ENCODE measurements around the gene DMPK.

The DMPK gene

GRCh38 chr19:45782162-45782691 is at the start of gene DMPK:
Gene DMPK (minus strand): TSS chr19:45782490. CDS start chr19:45782352, 138 bp downstream.
- Mint-ChIP-seq H3K27me3 (peaks cover 12% of the 10 kb centered on the region), H3K9me3 (no peaks in the 10 kb centered on the region), H3K4me3 (no peak within 1 kb of the TSS)

GRCh38 chr19:45828945-45829344 is 46.7 kb upstream of the DMPK start:
- Mint-ChIP-seq H3K4me1 (peaks cover 3% of the 10 kb centered on the region), H3K4me3 (no peak overlapping the region), H3K9me3 (no peaks in the 10 kb centered on the region), H3K36me3 (peaks cover 17% of the 10 kb centered on the region), H3K27me3 (no peaks in the 10 kb centered on the region), H3K27ac (peak overlapping the region; percentile 41)

More at GRCh38 chr19:45782162-45782691, at the start of gene DMPK:
- peaks cover 8% of the 10 kb centered on the region for H3K36me3 Mint-ChIP-seq
- peaks cover 19% of the 10 kb centered on the region for H3K4me1 Mint-ChIP-seq
- H3K27ac Mint-ChIP-seq = no peak within 1 kb of the TSS

GRCh38 chr19:45828523-45828922 is 46.2 kb upstream of the DMPK start:
- Mint-ChIP-seq H3K9me3 (no peaks in the 10 kb centered on the region), H3K27me3 (no peaks in the 10 kb centered on the region), H3K36me3 (peaks cover 17% of the 10 kb centered on the region), H3K4me1 (peaks cover 3% of the 10 kb centered on the region), H3K27ac (no peak overlapping the region), H3K4me3 (no peak overlapping the region)

- Mint-ChIP-seq H3K27me3 (no peaks in the 10 kb centered on the region), H3K4me1 (peaks cover 3% of the 10 kb centered on the region), H3K27ac (no peak overlapping the region), H3K36me3 (peaks cover 17% of the 10 kb centered on the region), H3K4me3 (no peak overlapping the region), H3K9me3 (no peaks in the 10 kb centered on the region)
Observed at GRCh38 chr19:45827459-45828093, 45.3 kb upstream of the DMPK start.

GRCh38 chr19:45826934-45827333 is 44.6 kb upstream of the DMPK start:
- Mint-ChIP-seq H3K4me3 (no peak overlapping the region), H3K9me3 (no peaks in the 10 kb centered on the region), H3K36me3 (peaks cover 17% of the 10 kb centered on the region)

GRCh38 chr19:45825917-45826893 is 43.9 kb upstream of the DMPK start:
- Mint-ChIP-seq H3K27me3 (no peaks in the 10 kb centered on the region), H3K9me3 (no peaks in the 10 kb centered on the region), H3K4me3 (no peak overlapping the region), H3K27ac (no peak overlapping the region), H3K36me3 (peaks cover 15% of the 10 kb centered on the region), H3K4me1 (peaks cover 3% of the 10 kb centered on the region)

More at GRCh38 chr19:45826934-45827333, 44.6 kb upstream of the DMPK start:
- no peaks in the 10 kb centered on the region for H3K27me3 Mint-ChIP-seq
- H3K27ac Mint-ChIP-seq = no peak overlapping the region
- peaks cover 3% of the 10 kb centered on the region for H3K4me1 Mint-ChIP-seq

GRCh38 chr19:45825263-45825605 is 42.9 kb upstream of the DMPK start:
- Mint-ChIP-seq H3K27ac (no peak overlapping the region), H3K4me3 (no peak overlapping the region), H3K27me3 (no peaks in the 10 kb centered on the region), H3K4me1 (peaks cover 3% of the 10 kb centered on the region), H3K9me3 (no peaks in the 10 kb centered on the region), H3K36me3 (peaks cover 14% of the 10 kb centered on the region)

GRCh38 chr19:45824531-45825262 is 42.4 kb upstream of the DMPK start:
- H3K4me3 Mint-ChIP-seq = no peak overlapping the region
- H3K4me1 Mint-ChIP-seq = peaks cover 3% of the 10 kb centered on the region
- H3K27me3 Mint-ChIP-seq = no peaks in the 10 kb centered on the region
- H3K9me3 Mint-ChIP-seq = no peaks in the 10 kb centered on the region
- no peak overlapping the region for H3K27ac Mint-ChIP-seq
- peaks cover 12% of the 10 kb centered on the region for H3K36me3 Mint-ChIP-seq

GRCh38 chr19:45824041-45824471 is 41.8 kb upstream of the DMPK start:
- no peak overlapping the region for H3K27ac Mint-ChIP-seq
- no peaks in the 10 kb centered on the region for H3K27me3 Mint-ChIP-seq
- no peak overlapping the region for H3K4me3 Mint-ChIP-seq
- peaks cover 3% of the 10 kb centered on the region for H3K4me1 Mint-ChIP-seq
- no peaks in the 10 kb centered on the region for H3K9me3 Mint-ChIP-seq
- H3K36me3 Mint-ChIP-seq = peaks cover 12% of the 10 kb centered on the region

- Mint-ChIP-seq H3K4me1 (peaks cover 3% of the 10 kb centered on the region), H3K27ac (no peak overlapping the region)
Observed at GRCh38 chr19:45823182-45823581, 40.9 kb upstream of the DMPK start.

GRCh38 chr19:45822716-45823115 is 40.4 kb upstream of the DMPK start:
- H3K9me3 Mint-ChIP-seq = no peaks in the 10 kb centered on the region

More at GRCh38 chr19:45823182-45823581, 40.9 kb upstream of the DMPK start:
- no peaks in the 10 kb centered on the region for H3K27me3 Mint-ChIP-seq
- peaks cover 7% of the 10 kb centered on the region for H3K36me3 Mint-ChIP-seq
- H3K4me3 Mint-ChIP-seq = no peak overlapping the region
- no peaks in the 10 kb centered on the region for H3K9me3 Mint-ChIP-seq

GRCh38 chr19:45821570-45821969 is 39.3 kb upstream of the DMPK start:
- H3K27me3 Mint-ChIP-seq = no peaks in the 10 kb centered on the region
- H3K4me3 Mint-ChIP-seq = no peak overlapping the region
- peaks cover 5% of the 10 kb centered on the region for H3K36me3 Mint-ChIP-seq
- no peaks in the 10 kb centered on the region for H3K9me3 Mint-ChIP-seq
- no peak overlapping the region for H3K27ac Mint-ChIP-seq
- H3K4me1 Mint-ChIP-seq = peaks cover 6% of the 10 kb centered on the region

More at GRCh38 chr19:45822716-45823115, 40.4 kb upstream of the DMPK start:
- Mint-ChIP-seq H3K4me3 (no peak overlapping the region), H3K27me3 (no peaks in the 10 kb centered on the region), H3K27ac (no peak overlapping the region), H3K4me1 (peaks cover 3% of the 10 kb centered on the region), H3K36me3 (peaks cover 5% of the 10 kb centered on the region)

- H3K36me3 Mint-ChIP-seq = peaks cover 5% of the 10 kb centered on the region
- no peak overlapping the region for H3K4me3 Mint-ChIP-seq
- no peak overlapping the region for H3K27ac Mint-ChIP-seq
- H3K4me1 Mint-ChIP-seq = peaks cover 6% of the 10 kb centered on the region
- H3K27me3 Mint-ChIP-seq = no peaks in the 10 kb centered on the region
- no peaks in the 10 kb centered on the region for H3K9me3 Mint-ChIP-seq
Observed at GRCh38 chr19:45821103-45821521, 38.8 kb upstream of the DMPK start.

GRCh38 chr19:45820413-45821102 is 38.3 kb upstream of the DMPK start:
- Mint-ChIP-seq H3K9me3 (no peaks in the 10 kb centered on the region), H3K36me3 (peaks cover 5% of the 10 kb centered on the region), H3K27me3 (no peaks in the 10 kb centered on the region), H3K4me3 (no peak overlapping the region), H3K4me1 (peaks cover 6% of the 10 kb centered on the region), H3K27ac (no peak overlapping the region)

GRCh38 chr19:45819769-45820168 is 37.5 kb upstream of the DMPK start:
- H3K27ac Mint-ChIP-seq = no peak overlapping the region
- peaks cover 5% of the 10 kb centered on the region for H3K36me3 Mint-ChIP-seq
- H3K4me3 Mint-ChIP-seq = no peak overlapping the region
- H3K4me1 Mint-ChIP-seq = peaks cover 6% of the 10 kb centered on the region
- no peaks in the 10 kb centered on the region for H3K27me3 Mint-ChIP-seq
- H3K9me3 Mint-ChIP-seq = no peaks in the 10 kb centered on the region
